ENCODE measurements around the gene BACH2. TPM values are rescaled to one million over a fixed set of nuclear protein-coding genes. Genes with fewer than 3 reads are reported as not detected.

BACH2 gene
- total RNA-seq, 1 experiment from 2014 or later, result 3.3 TPM

GRCh38 chr6:89952105-89952671 is 344.5 kb downstream of the BACH2 start:
- TF ChIP-seq JUND (IDR thresholded peaks at IDR 0.05) (no peak), FOSL1 (IDR thresholded peaks at IDR 0.05; ENCODE audit: low read depth) (no peak), SP1 (IDR thresholded peaks at IDR 0.05; ENCODE audit: low read depth) (no peak), ZNF274 (IDR thresholded peaks at IDR 0.05; ENCODE audit: low read depth, low read length) (no peak), ATF3 (IDR thresholded peaks at IDR 0.05) (no peak), CBX3 (IDR thresholded peaks at IDR 0.05; ENCODE audit: low read depth) (no peak)

GRCh38 chr6:89951574-89952104 is 345.0 kb downstream of the BACH2 start:
- Histone ChIP-seq H3K9me3 (ENCODE audit: control insufficient read depth in 1 of 2, insufficient read depth in 1 of 2, low read depth in 1 of 2, low read length in 2 of 2) (no peaks in the 10 kb centered on the region), H3K4me3 (replicated peaks in 1 of 2; ENCODE audit: low read depth in 1 of 2, low read length in 2 of 2) (no peak overlapping the region), H3K27ac (ENCODE audit: low read depth, low read length) (no peak overlapping the region), H3K79me2 (ENCODE audit: insufficient read depth, low read length) (no peaks in the 10 kb centered on the region), H3K9ac (ENCODE audit: low read length) (no peak overlapping the region), H3K4me2 (ENCODE audit: low read length) (no peak overlapping the region), H3K36me3 (ENCODE audit: control insufficient read depth in 1 of 2, insufficient read depth in 2 of 2, low read length in 2 of 2) (no peaks in the 10 kb centered on the region), H3K27me3 (ENCODE audit: insufficient read depth, low read length) (no peaks in the 10 kb centered on the region), H3K4me1 (ENCODE audit: control insufficient read depth in 1 of 2, insufficient read depth in 2 of 2, low read length in 2 of 2) (no peaks in the 10 kb centered on the region), H4K20me1 (ENCODE audit: insufficient read depth) (no peaks in the 10 kb centered on the region), H2AFZ (ENCODE audit: low read depth, low read length, poor library complexity, severe bottlenecking) (no peak overlapping the region), H3K9me2 (ENCODE audit: insufficient read depth) (no peaks in the 10 kb centered on the region)
- ATAC-seq (no peak), DNase-seq (ENCODE audit: low read depth, low spot score) (no peak)
- no TSS peak for BruUV-seq (replicated peaks)
- ChIA-PET RAD21 (ENCODE audit: low non-redundant PET in 1 of 2, low total read pairs in 2 of 2, uncharacterized antibody in 2 of 2, unreplicated experiment in 2 of 2) (no interaction called here), POLR2A (no interaction called here), CTCF (no interaction called here)
- intact Hi-C loops (cut with micrococcal nuclease), result no loop called here
- no peak for TF ChIP-seq REST (IDR thresholded peaks at IDR 0.05; ENCODE audit: low read depth)
- no peak for TF ChIP-seq CBX3 (IDR thresholded peaks at IDR 0.05; ENCODE audit: low read depth)
- TF ChIP-seq EZH2 (IDR thresholded peaks at IDR 0.05), result no peak
- TF ChIP-seq SP1 (IDR thresholded peaks at IDR 0.05; ENCODE audit: low read depth), result no peak
- no peak for TF ChIP-seq RAD21 (IDR thresholded peaks at IDR 0.05; ENCODE audit: low read depth)
- no peak for TF ChIP-seq ZBTB33 (IDR thresholded peaks at IDR 0.05; ENCODE audit: extremely low read depth, insufficient replicate concordance, low read length)
- TF ChIP-seq TCF7L2 (IDR thresholded peaks at IDR 0.05; ENCODE audit: borderline replicate concordance, extremely low read depth, insufficient read depth, insufficient read length), result no peak
- no peak for TF ChIP-seq POLR2AphosphoS5 (IDR thresholded peaks at IDR 0.05; ENCODE audit: low read depth, low read length)
- no peak for TF ChIP-seq CEBPB (IDR thresholded peaks at IDR 0.05; ENCODE audit: low read depth)
- TF ChIP-seq MAX (IDR thresholded peaks at IDR 0.05), result no peak
- no peak for TF ChIP-seq ZFX (IDR thresholded peaks at IDR 0.05)

More at GRCh38 chr6:89952105-89952671, 344.5 kb downstream of the BACH2 start:
- intact Hi-C loops (cut with micrococcal nuclease), result no loop called here
- no TSS peak for BruUV-seq (replicated peaks)
- ChIA-PET POLR2A (no interaction called here), CTCF (no interaction called here), RAD21 (ENCODE audit: low non-redundant PET in 1 of 2, low total read pairs in 2 of 2, uncharacterized antibody in 2 of 2, unreplicated experiment in 2 of 2) (no interaction called here)
- H3K27me3 ChIP-seq (ENCODE audit: insufficient read depth, low read length), result no peaks in the 10 kb centered on the region
- no peaks in the 10 kb centered on the region for H3K79me2 ChIP-seq (ENCODE audit: insufficient read depth, low read length)
- H3K4me1 ChIP-seq (ENCODE audit: control insufficient read depth in 1 of 2, insufficient read depth in 2 of 2, low read length in 2 of 2), result no peaks in the 10 kb centered on the region
- H4K20me1 ChIP-seq (ENCODE audit: insufficient read depth), result no peaks in the 10 kb centered on the region
- H2AFZ ChIP-seq (ENCODE audit: low read depth, low read length, poor library complexity, severe bottlenecking), result no peak overlapping the region
- H3K4me3 ChIP-seq (replicated peaks in 1 of 2; ENCODE audit: low read depth in 1 of 2, low read length in 2 of 2), result no peak overlapping the region
- no peaks in the 10 kb centered on the region for H3K9me3 ChIP-seq (ENCODE audit: control insufficient read depth in 1 of 2, insufficient read depth in 1 of 2, low read depth in 1 of 2, low read length in 2 of 2)
- ATAC-seq (no peak), DNase-seq (ENCODE audit: low read depth, low spot score) (no peak)
- no peak overlapping the region for H3K4me2 ChIP-seq (ENCODE audit: low read length)
- H3K9me2 ChIP-seq (ENCODE audit: insufficient read depth), result no peaks in the 10 kb centered on the region
- no peak overlapping the region for H3K27ac ChIP-seq (ENCODE audit: low read depth, low read length)
- no peak overlapping the region for H3K9ac ChIP-seq (ENCODE audit: low read length)
- H3K36me3 ChIP-seq (ENCODE audit: control insufficient read depth in 1 of 2, insufficient read depth in 2 of 2, low read length in 2 of 2), result no peaks in the 10 kb centered on the region

Data from HCT116 (cell line).